ENCODE data around the gene KHDC1L.
"Not testable (repeated sequence)": the region's sequence is repeated elsewhere in the genome, so short reads cannot be mapped to it uniquely, and the experiment has no call there.

The KHDC1L gene

GRCh38 chr6:73207221-73207837 is 18.0 kb downstream of the KHDC1L start:
- DNase-seq (ENCODE audit: low read depth in 2 of 3, low spot score in 1 of 3): no peak

GRCh38 chr6:73204252-73204651 is 21.0 kb downstream of the KHDC1L start:
- no peak for DNase-seq (ENCODE audit: low read depth in 2 of 3, low spot score in 1 of 3)

- DNase-seq (ENCODE audit: low read depth in 2 of 3, low spot score in 1 of 3): no peak
Observed at GRCh38 chr6:73203098-73203497, 22.2 kb downstream of the KHDC1L start.

- no peak for DNase-seq (ENCODE audit: low read depth in 2 of 3, low spot score in 1 of 3)
Observed at GRCh38 chr6:73200735-73201134, 24.6 kb downstream of the KHDC1L start.

- DNase-seq (ENCODE audit: low read depth in 2 of 3, low spot score in 1 of 3): no peak
Observed at GRCh38 chr6:73200247-73200646, 25.0 kb downstream of the KHDC1L start.

GRCh38 chr6:73194744-73195143 is 30.6 kb downstream of the KHDC1L start:
- no peak for DNase-seq (ENCODE audit: low read depth in 2 of 3, low spot score in 1 of 3)

- not testable (repeated sequence) for DNase-seq (ENCODE audit: low read depth in 2 of 3, low spot score in 1 of 3)
Observed at GRCh38 chr6:73193302-73193701, 32.0 kb downstream of the KHDC1L start.

- DNase-seq (ENCODE audit: low read depth in 2 of 3, low spot score in 1 of 3): no peak
Observed at GRCh38 chr6:73182021-73182607, 43.2 kb downstream of the KHDC1L start.

GRCh38 chr6:73180763-73181619 is 44.3 kb downstream of the KHDC1L start:
- DNase-seq (ENCODE audit: low read depth in 2 of 3, low spot score in 1 of 3): peak in 1 of 3 donors; percentile 2

- no peak for DNase-seq (ENCODE audit: low read depth in 2 of 3, low spot score in 1 of 3)
Observed at GRCh38 chr6:73180076-73180738, 45.1 kb downstream of the KHDC1L start.

- DNase-seq (ENCODE audit: low read depth in 2 of 3, low spot score in 1 of 3): no peak
Observed at GRCh38 chr6:73177221-73177944, 47.9 kb downstream of the KHDC1L start.

GRCh38 chr6:73176057-73176456 is 49.2 kb downstream of the KHDC1L start:
- no peak for DNase-seq (ENCODE audit: low read depth in 2 of 3, low spot score in 1 of 3)

- DNase-seq (ENCODE audit: low read depth in 2 of 3, low spot score in 1 of 3): no peak
Observed at GRCh38 chr6:73174646-73175045, 50.6 kb downstream of the KHDC1L start.

Measured in stimulated activated CD4-positive, alpha-beta T cell treated with anti-CD3 and anti-CD28 coated beads, Interleukin-12 subunit alpha, Interleukin-12 subunit beta, amount 100 ng/mL, for 48 hours (primary cell).